ENCODE data around the gene DNAAF5. TPM values are rescaled to one million over a fixed set of nuclear protein-coding genes. Genes with fewer than 3 reads are reported as not detected.
"Not testable (repeated sequence)": the region's sequence is repeated elsewhere in the genome, so short reads cannot be mapped to it uniquely, and the experiment has no call there.

DNAAF5 gene
- total and polyA plus RNA-seq, 2 of the 13 experiments (the other 11 are each of a cell fraction or from before 2014, with no cell fraction given), result 11.9 to 21.5 TPM

- in situ Hi-C loops (cut with HindIII; ENCODE audit: extremely low pct_ligation_motif_present, low pct_unique_long_range_greater_than_20kb) (no loop called here), intact Hi-C loops (cut with micrococcal nuclease; ENCODE audit: unreplicated experiment) (no loop called here)
- peaks cover 8% of the 10 kb centered on the region for H3K4me1 ChIP-seq (ENCODE audit: insufficient read depth, low read length)
- H3K9ac ChIP-seq (ENCODE audit: insufficient read depth, low read depth, low read length), result no peak overlapping the region
- no peak overlapping the region for H3K4me3 ChIP-seq (replicated peaks in 1 of 3; ENCODE audit: insufficient read depth in 1 of 3, low read depth in 2 of 3, low read length in 3 of 3)
- H4K20me1 ChIP-seq (ENCODE audit: insufficient read depth, low read length), result no peaks in the 10 kb centered on the region
- FAIRE-seq, result no peak
- no peak for DNase-seq (ENCODE audit: low spot score)
- H3K9me3 ChIP-seq (ENCODE audit: low read length), result no peaks in the 10 kb centered on the region
- no peak overlapping the region for H2AFZ ChIP-seq (ENCODE audit: low read length)
- H3K79me2 ChIP-seq (ENCODE audit: insufficient read depth, low read length), result no peaks in the 10 kb centered on the region
- no peak for TF ChIP-seq KDM4B (CRISPR knock-in tag; IDR thresholded peaks at IDR 0.05)
- ChIA-PET POLR2A (no interaction called here), CTCF (ENCODE audit: low intra/inter-chr PET ratio, low total read pairs) (no interaction called here)
- H3K36me3 ChIP-seq (replicated peaks in 1 of 2; ENCODE audit: control insufficient read depth in 1 of 2, insufficient read depth in 2 of 2, low read length in 2 of 2), result no peaks in the 10 kb centered on the region
- H3K27me3 ChIP-seq (ENCODE audit: control insufficient read depth in 1 of 2, insufficient read depth in 2 of 2, low read length in 2 of 2), result no peaks in the 10 kb centered on the region
- H3K27ac ChIP-seq (ENCODE audit: extremely low read length, insufficient read depth, low read length), result no peak overlapping the region
- no peak overlapping the region for H3K4me2 ChIP-seq (ENCODE audit: low read depth, low read length)
- no TSS peak for BruUV-seq (replicated peaks)
- WGBS (ENCODE audit: low lambda C conversion rate), result 43% methylated on average over 10 of the region's 10 CpGs
- ATAC-seq, result no peak
These were observed 76.7 kb downstream of the DNAAF5 start for GRCh38 chr7:803243-803635.

- H3K4me3 ChIP-seq (replicated peaks in 1 of 3; ENCODE audit: insufficient read depth in 1 of 3, low read depth in 2 of 3, low read length in 3 of 3); H2AFZ ChIP-seq (ENCODE audit: low read length); DNase-seq (ENCODE audit: low spot score); H3K9ac ChIP-seq (ENCODE audit: insufficient read depth, low read depth, low read length); H4K20me1 ChIP-seq (ENCODE audit: insufficient read depth, low read length); H3K79me2 ChIP-seq (ENCODE audit: insufficient read depth, low read length); FAIRE-seq; intact Hi-C loops (cut with micrococcal nuclease; ENCODE audit: unreplicated experiment); H3K9me3 ChIP-seq (ENCODE audit: low read length); CTCF ChIA-PET (ENCODE audit: low intra/inter-chr PET ratio, low total read pairs); H3K4me2 ChIP-seq (ENCODE audit: low read depth, low read length); H3K36me3 ChIP-seq (replicated peaks in 1 of 2; ENCODE audit: control insufficient read depth in 1 of 2, insufficient read depth in 2 of 2, low read length in 2 of 2); ATAC-seq; H3K4me1 ChIP-seq (ENCODE audit: insufficient read depth, low read length); H3K27me3 ChIP-seq (ENCODE audit: control insufficient read depth in 1 of 2, insufficient read depth in 2 of 2, low read length in 2 of 2); H3K27ac ChIP-seq (ENCODE audit: extremely low read length, insufficient read depth, low read length); POLR2A ChIA-PET; in situ Hi-C loops (cut with HindIII; ENCODE audit: extremely low pct_ligation_motif_present, low pct_unique_long_range_greater_than_20kb); BruUV-seq (replicated peaks): not testable (repeated sequence)
- 100% methylated on average over 4 of the region's 4 CpGs for WGBS (ENCODE audit: low lambda C conversion rate)
These were observed 77.3 kb downstream of the DNAAF5 start for GRCh38 chr7:803796-804195.

- intact Hi-C loops (cut with micrococcal nuclease; ENCODE audit: unreplicated experiment), result no loop called here
- DNase-seq (ENCODE audit: low spot score) (no peak), FAIRE-seq (no peak), ATAC-seq (no peak)
- BruUV-seq (replicated peaks), result no TSS peak
- no peak overlapping the region for H3K4me2 ChIP-seq (ENCODE audit: low read depth, low read length)
- ChIA-PET POLR2A (no interaction called here), CTCF (ENCODE audit: low intra/inter-chr PET ratio, low total read pairs) (no interaction called here)
- no peak overlapping the region for H2AFZ ChIP-seq (ENCODE audit: low read length)
- no peak overlapping the region for H3K27ac ChIP-seq (ENCODE audit: extremely low read length, insufficient read depth, low read length)
- no peak overlapping the region for H3K4me3 ChIP-seq (replicated peaks in 1 of 3; ENCODE audit: insufficient read depth in 1 of 3, low read depth in 2 of 3, low read length in 3 of 3)
- WGBS (ENCODE audit: low lambda C conversion rate), result 78% methylated on average over 18 of the region's 18 CpGs
- H4K20me1 ChIP-seq (ENCODE audit: insufficient read depth, low read length), result no peaks in the 10 kb centered on the region
- H3K36me3 ChIP-seq (replicated peaks in 1 of 2; ENCODE audit: control insufficient read depth in 1 of 2, insufficient read depth in 2 of 2, low read length in 2 of 2), result no peaks in the 10 kb centered on the region
- in situ Hi-C loops (cut with HindIII; ENCODE audit: extremely low pct_ligation_motif_present, low pct_unique_long_range_greater_than_20kb), result no loop called here
- H3K9me3 ChIP-seq (ENCODE audit: low read length), result no peaks in the 10 kb centered on the region
- no peaks in the 10 kb centered on the region for H3K79me2 ChIP-seq (ENCODE audit: insufficient read depth, low read length)
- H3K9ac ChIP-seq (ENCODE audit: insufficient read depth, low read depth, low read length), result no peak overlapping the region
- H3K27me3 ChIP-seq (ENCODE audit: control insufficient read depth in 1 of 2, insufficient read depth in 2 of 2, low read length in 2 of 2), result no peaks in the 10 kb centered on the region
- H3K4me1 ChIP-seq (ENCODE audit: insufficient read depth, low read length), result peaks cover 8% of the 10 kb centered on the region
- TF ChIP-seq CSRNP1 (CRISPR knock-in tag; IDR thresholded peaks at IDR 0.05), result no peak
- no peak for TF ChIP-seq ZNF292 (CRISPR knock-in tag; IDR thresholded peaks at IDR 0.05; ENCODE audit: borderline replicate concordance, low read depth)
- TF ChIP-seq ZHX1 (CRISPR knock-in tag; IDR thresholded peaks at IDR 0.05; ENCODE audit: low read depth), result no peak
- no peak for TF ChIP-seq HIC2 (CRISPR knock-in tag; IDR thresholded peaks at IDR 0.05; ENCODE audit: low read depth)
- no peak for TF ChIP-seq ZNF768 (CRISPR knock-in tag; IDR thresholded peaks at IDR 0.05)
These were observed 78.8 kb downstream of the DNAAF5 start for GRCh38 chr7:805261-805660.

All from HepG2 (cell line).